DOHH2 (cell line): ENCODE measurements around the gene ROR1.

Experiments used
- H3F3A ChIP-seq: fragments of 200-600 bp; sonication (generic), shearing (Covaris generic); 2 replicates; pipeline ENCODE4 v1.6.0; 2016; ENCODE audit warnings: antibody characterized with exemption, mild to moderate bottlenecking; ENCODE audit not compliant: control insufficient read depth, insufficient read depth
- H3K27ac ChIP-seq: fragments of 200-600 bp; sonication (generic); 2 replicates; pipeline ENCODE4 v1.5.1; 2014; ENCODE audit warnings: low read depth, mild to moderate bottlenecking, low read length, moderate library complexity
- H3K27me3 ChIP-seq: fragments of 200-600 bp; sonication (generic); 2 replicates; pipeline ENCODE4 v1.6.1; 2014; ENCODE audit warnings: mild to moderate bottlenecking, low read length, mixed read lengths; ENCODE audit not compliant: control insufficient read depth
- H3K36me3 ChIP-seq: fragments of 200-600 bp; sonication (generic); 2 replicates; pipeline ENCODE4 v1.6.1; 2014; ENCODE audit warnings: mild to moderate bottlenecking, low read length, moderate library complexity, mixed read lengths; ENCODE audit not compliant: control insufficient read depth
- H3K4me1 ChIP-seq: fragments of 200-600 bp; sonication (generic); 2 replicates; pipeline ENCODE4 v1.6.1; 2014; ENCODE audit warnings: mild to moderate bottlenecking, low read length, mixed read lengths; ENCODE audit not compliant: control insufficient read depth
- H3K4me2 ChIP-seq: fragments of 200-600 bp; sonication (generic); 2 replicates; pipeline ENCODE4 v1.6.0; 2014; ENCODE audit warnings: mild to moderate bottlenecking, low read length, moderate library complexity
- H3K4me3 ChIP-seq: fragments of 200-600 bp; sonication (generic); 2 replicates; pipeline ENCODE4 v1.5.1; 2014; ENCODE audit warnings: mild to moderate bottlenecking, low read length, mixed read lengths
- H3K79me2 ChIP-seq: fragments of 200-600 bp; sonication (generic); 2 replicates; pipeline ENCODE4 v1.6.1; 2014; ENCODE audit warnings: mild to moderate bottlenecking, low read length, mixed read lengths; ENCODE audit not compliant: control insufficient read depth
- H3K9me2 ChIP-seq: fragments of 200-600 bp; sonication (generic); replicated peaks from 2 replicates; pipeline ENCODE4 v1.6.1; 2014; ENCODE audit warnings: mild to moderate bottlenecking, low read length, mixed read lengths; ENCODE audit not compliant: control insufficient read depth
- H3K9me3 ChIP-seq: fragments of 200-600 bp; sonication (generic); 2 replicates; pipeline ENCODE4 v1.6.1; 2014; ENCODE audit warnings: antibody characterized with exemption, low read length, mixed read lengths; ENCODE audit not compliant: control insufficient read depth, insufficient read depth
- H4K20me1 ChIP-seq: fragments of 200-600 bp; sonication (generic); 2 replicates; pipeline ENCODE4 v1.6.0; 2014; ENCODE audit warnings: low read depth, mild to moderate bottlenecking, antibody characterized with exemption, low read length, moderate library complexity; ENCODE audit not compliant: control insufficient read depth, insufficient read depth
- EZH2phosphoT487 ChIP-seq: fragments of 200-600 bp; sonication (generic); IDR thresholded peaks from 2 replicates; pipeline ENCODE4 v1.6.1; 2017; ENCODE audit warnings: borderline replicate concordance, mild to moderate bottlenecking, antibody characterized with exemption, low read length, moderate library complexity, mixed read lengths
- TF ChIP-seq, protein P1 (sequence below): fragments of 200-600 bp; sonication (generic); IDR thresholded peaks from one replicate; pipeline ENCODE4 v1.5.1; 2014; ENCODE audit warnings: antibody characterized with exemption, mild to moderate bottlenecking, low read depth, low read length; ENCODE audit not compliant: poor library complexity, severe bottlenecking

The ROR1 gene

DNA sequence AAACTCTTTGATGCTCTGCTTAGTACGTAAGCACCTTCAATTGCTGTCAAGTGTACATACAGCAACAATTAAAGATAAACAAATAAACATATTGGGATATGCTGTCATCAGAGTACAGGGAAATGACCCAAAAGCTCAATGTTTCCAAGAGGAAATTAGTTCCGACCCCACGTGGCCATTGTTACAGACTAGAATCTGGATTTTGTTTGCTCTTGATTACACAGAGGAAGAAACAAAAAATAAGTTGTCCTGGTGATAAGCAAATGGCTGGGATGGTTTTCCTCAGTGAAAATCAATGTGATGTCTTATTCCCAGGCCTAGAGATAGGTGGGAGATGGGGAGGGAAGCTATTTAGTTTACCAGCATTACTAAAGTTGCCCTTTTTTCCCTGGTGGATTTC lies 316.6 kb downstream of the ROR1 start:
- no peaks in the 10 kb centered on the region for H3K36me3 ChIP-seq
- H3F3A ChIP-seq = no peaks in the 10 kb centered on the region
- no peaks in the 10 kb centered on the region for H3K9me2 ChIP-seq
- TF ChIP-seq, protein P1, sequence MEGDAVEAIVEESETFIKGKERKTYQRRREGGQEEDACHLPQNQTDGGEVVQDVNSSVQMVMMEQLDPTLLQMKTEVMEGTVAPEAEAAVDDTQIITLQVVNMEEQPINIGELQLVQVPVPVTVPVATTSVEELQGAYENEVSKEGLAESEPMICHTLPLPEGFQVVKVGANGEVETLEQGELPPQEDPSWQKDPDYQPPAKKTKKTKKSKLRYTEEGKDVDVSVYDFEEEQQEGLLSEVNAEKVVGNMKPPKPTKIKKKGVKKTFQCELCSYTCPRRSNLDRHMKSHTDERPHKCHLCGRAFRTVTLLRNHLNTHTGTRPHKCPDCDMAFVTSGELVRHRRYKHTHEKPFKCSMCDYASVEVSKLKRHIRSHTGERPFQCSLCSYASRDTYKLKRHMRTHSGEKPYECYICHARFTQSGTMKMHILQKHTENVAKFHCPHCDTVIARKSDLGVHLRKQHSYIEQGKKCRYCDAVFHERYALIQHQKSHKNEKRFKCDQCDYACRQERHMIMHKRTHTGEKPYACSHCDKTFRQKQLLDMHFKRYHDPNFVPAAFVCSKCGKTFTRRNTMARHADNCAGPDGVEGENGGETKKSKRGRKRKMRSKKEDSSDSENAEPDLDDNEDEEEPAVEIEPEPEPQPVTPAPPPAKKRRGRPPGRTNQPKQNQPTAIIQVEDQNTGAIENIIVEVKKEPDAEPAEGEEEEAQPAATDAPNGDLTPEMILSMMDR = no peak
- TF ChIP-seq EZH2phosphoT487 = no peak
- no peaks in the 10 kb centered on the region for H3K9me3 ChIP-seq
- H3K4me3 ChIP-seq = no peak overlapping the region
- no peaks in the 10 kb centered on the region for H3K4me1 ChIP-seq
- H3K27ac ChIP-seq = no peak overlapping the region
- H3K79me2 ChIP-seq = no peaks in the 10 kb centered on the region
- H3K4me2 ChIP-seq = no peak overlapping the region
- no peaks in the 10 kb centered on the region for H4K20me1 ChIP-seq
- H3K27me3 ChIP-seq = 0 out of 2 replicates have a peak, but pooled peaks cover 2% of the 10 kb centered on the region

DNA sequence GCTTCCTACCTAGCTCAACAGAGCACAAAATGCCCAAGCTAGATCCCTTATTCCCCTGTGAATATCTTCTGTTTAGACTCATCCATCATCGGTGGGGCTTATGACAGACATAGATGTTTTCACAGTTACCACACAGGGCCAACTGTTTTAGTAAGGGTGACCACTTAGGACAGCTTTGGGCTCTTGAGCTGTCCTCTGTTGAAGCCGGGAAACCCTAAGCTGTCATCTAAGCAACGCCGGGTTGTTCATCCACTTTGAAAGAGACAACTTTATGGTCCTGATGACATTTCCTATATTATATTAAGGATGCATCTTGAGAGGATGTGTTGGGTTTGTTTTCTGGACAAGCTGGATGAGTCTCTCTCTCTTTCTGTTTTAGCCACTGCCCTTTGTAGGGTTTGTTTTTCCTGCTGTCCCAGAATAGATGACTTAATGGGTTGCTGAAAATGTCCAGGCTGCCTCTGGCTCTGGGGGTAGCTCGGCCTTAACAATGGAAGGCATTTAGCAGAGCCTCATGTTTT lies 319.1 kb downstream of the ROR1 start:
- Histone ChIP-seq H3F3A (no peaks in the 10 kb centered on the region), H3K27ac (no peak overlapping the region)

DNA sequence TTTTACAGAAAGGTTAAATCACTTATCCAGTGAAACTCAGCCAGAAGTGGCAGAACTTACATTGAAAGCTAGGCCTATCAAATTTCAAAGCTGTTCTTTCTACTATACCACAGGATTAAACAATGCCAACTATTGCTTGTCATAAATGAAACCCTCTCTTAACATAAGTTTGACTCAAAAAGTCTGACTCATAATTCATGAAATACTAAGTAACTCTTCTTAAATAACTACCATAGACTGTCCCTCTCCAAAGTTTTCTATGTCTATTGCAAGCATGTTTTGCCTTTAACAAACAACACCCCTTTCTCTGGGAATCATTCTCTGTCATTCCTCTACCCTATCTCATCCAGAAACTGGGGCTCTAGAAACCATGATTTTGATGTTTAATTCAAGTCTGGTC lies 320.1 kb downstream of the ROR1 start:
- Histone ChIP-seq H3F3A (no peaks in the 10 kb centered on the region), H3K9me3 (no peaks in the 10 kb centered on the region), H3K4me2 (no peak overlapping the region), H3K9me2 (no peaks in the 10 kb centered on the region), H3K4me1 (no peaks in the 10 kb centered on the region), H3K79me2 (no peaks in the 10 kb centered on the region), H3K36me3 (no peaks in the 10 kb centered on the region), H4K20me1 (no peaks in the 10 kb centered on the region), H3K27me3 (0 out of 2 replicates have a peak, but pooled peaks cover 2% of the 10 kb centered on the region), H3K27ac (no peak overlapping the region), H3K4me3 (no peak overlapping the region)
- TF ChIP-seq, protein P1 = no peak
- no peak for TF ChIP-seq EZH2phosphoT487

More for the DNA sequence above, 319.1 kb downstream of the ROR1 start:
- Histone ChIP-seq H3K9me2 (no peaks in the 10 kb centered on the region), H3K79me2 (no peaks in the 10 kb centered on the region), H3K4me2 (no peak overlapping the region), H4K20me1 (no peaks in the 10 kb centered on the region), H3K4me3 (no peak overlapping the region), H3K4me1 (no peaks in the 10 kb centered on the region), H3K36me3 (no peaks in the 10 kb centered on the region), H3K9me3 (no peaks in the 10 kb centered on the region), H3K27me3 (0 out of 2 replicates have a peak, but pooled peaks cover 2% of the 10 kb centered on the region)
- no peak for TF ChIP-seq EZH2phosphoT487
- TF ChIP-seq, protein P1 = no peak
